Umbilical cord (tissue), 2 donors: ENCODE data around the gene EIF6. TPM values are rescaled to one million over a fixed set of nuclear protein-coding genes. Genes with fewer than 3 reads are reported as not detected.

ENCODE experiments used
- DNase-seq: peaks from one replicate; pipeline ENCODE4 v3.0.0-alpha.2; 2015; ENCODE audit warnings: low spot score
- total RNA-seq: library from RNA; depleted of rRNA; stranded (reverse); fragments of >200 nt; gene quantifications from one replicate; pipeline ENCODE4 v1.2.3, GENCODE V29; 2014; ENCODE audit warnings: low replicate concordance; ENCODE audit not compliant: insufficient read depth

The EIF6 gene
- total RNA-seq, 1 donor from 2014 or later: 72.9 TPM

DNA sequence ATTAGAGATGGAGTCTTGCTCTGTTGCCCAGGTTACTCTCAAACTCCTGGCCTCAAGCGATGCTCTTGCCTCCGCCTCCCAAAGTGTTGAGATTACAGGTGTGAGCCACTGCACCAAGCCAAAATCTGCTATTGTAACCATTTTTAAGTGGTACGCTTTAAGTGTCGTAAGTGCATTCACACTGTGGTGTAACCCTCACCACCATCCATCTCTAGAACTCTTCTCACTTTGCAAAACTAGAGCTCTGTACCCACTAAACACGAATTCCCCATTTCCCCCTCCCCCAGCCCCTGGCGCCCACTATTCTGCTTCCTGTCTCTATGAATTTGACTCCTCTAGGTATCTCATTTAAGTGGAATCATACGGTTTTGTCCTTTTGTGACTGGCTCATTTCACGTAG lies 10.5 kb upstream of the EIF6 start:
- DNase-seq: no peak

DNA sequence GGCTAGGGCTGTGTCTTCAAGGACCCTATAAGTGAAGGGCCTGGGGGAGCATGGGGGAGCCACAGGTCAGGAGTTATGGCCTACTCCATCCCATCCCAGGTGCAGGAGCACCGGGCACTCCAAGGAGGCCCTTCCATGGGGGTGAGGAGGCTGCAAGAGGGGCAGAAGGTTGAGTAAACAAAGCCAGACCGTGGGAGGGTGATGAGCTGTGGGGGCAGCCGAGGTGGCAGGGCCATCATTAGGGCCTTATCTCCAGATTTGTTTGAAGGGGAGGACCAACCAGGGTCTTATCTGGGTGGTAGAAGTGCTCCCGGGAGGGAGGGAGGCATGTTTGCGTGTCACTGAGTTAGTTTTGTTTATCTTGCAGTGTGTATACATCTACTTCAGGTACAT lies 9.7 kb upstream of the EIF6 start:
- DNase-seq: no peak

DNA sequence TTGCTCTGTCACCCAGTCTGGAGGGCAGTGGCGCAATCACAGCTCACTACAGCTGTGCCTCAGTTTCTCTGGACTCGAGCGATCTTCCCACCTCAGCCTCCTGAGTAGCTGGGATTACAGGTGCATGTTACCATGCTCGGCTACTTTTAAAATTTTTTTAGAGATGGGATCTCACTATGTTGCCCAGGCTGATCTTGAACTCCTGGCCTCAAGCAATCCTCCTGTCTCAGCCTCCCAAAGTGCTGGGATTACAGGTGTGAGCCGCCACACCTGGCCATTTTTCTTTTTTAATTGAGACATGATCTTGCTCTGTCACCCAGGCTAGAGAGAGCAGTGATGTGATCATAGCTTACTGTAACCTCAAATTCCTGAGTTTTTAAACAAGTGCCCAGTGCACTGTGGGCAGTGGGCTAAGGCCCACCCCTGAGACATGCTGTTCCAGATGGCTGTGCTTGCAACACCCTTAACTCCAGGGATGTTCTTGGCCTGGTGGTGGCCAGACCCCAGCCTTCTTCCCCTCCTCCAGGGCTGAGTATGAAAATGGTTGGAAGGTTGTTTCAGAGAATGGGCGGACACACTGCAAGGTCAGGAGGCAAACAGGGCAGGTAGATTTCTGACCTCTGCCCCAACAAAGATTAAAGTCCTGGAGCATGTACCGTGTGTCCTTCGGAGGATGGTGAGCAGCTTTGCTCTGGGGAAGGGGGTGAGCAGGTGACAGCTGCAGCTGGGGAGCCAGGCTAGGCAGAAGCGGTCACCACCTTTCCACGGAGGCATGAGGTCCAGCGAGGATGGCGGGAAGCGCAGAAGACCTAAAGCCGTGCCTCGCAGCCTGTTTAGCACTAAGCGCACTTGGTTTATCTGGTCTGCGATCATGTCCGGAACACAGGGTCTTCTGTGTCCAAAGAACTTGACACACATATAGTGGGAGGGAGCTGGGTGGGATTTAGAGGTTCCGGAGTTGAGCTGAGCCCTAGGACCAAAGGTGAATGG lies 9.0 kb upstream of the EIF6 start:
- DNase-seq: no peak

DNA sequence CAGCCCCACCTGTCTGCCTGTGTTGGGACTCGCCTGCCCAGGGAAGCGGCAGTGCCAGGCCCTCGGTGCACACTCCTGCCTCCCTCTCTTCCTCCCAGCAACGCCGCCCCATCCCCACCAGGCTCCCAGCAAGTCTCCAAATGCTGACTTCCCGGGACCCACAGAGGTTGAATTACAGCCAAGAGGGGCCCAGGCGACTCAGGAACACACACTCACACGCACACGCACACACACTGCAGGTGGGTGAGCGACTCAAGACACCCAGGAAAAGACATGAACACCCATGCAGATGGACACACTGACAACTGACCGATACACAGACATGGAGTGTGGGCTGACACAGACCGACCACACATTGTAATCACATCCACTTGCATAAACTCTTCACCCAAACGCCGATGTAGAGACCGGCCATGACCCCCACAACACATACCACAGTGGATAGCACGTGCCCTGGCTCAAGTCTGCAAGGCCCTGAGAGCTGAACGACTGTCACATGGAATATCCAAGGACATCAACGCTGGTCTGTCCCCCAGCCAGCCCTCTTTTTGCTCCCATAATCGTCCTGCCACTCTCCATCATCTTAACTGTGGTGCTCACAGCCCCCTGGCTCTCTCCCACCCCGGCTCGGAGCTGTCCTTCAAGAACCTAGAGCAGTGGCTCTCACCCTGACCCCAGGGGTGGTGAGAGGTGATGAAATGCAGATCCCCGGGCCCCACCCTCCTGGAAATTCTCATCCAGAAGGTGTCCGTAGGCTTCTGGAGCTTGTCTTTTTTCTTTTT lies 8.1 kb upstream of the EIF6 start:
- DNase-seq: no peak

DNA sequence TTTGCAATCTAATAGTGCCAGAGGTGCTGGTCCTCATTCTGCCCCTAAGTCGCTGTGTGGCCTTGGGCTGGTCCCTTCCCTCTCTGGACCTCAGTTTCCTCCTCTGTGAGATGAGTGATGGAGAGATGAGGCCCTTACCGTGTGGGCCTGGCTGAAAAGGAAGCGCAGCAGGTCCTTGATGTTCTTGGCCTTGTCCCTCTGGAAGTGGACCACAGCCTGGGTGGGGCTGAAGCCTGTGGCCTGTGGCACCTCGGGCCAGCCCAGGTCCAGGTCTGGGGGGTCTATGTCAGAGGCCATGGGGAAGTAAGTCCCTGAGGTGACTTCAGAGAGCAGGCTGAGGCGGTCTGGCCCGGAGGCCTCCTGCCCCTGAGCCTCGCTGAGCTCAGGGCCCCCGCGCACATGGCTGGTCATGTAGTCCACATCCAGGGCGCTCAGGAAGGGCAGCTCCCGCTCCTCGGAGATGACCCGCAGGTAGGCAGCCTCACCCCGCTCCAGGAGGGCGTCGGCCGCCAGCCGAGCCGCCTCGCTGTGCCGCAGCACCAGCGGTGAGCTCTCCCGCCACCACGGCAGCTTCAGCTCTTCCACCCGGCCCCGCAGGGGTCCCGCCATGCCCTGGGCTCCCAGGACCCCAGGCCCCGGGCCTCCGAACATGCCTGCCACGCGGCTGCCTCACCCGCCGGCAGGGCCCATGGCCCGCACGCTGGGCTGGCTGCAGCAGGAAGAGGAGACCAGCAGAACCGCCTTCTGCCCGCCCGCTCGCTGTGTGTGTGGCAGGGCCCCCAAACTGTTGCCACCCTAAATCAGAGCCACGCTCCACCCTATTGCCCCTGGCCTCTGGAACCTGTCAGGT lies 7.3 kb upstream of the EIF6 start, which contains the start of gene FAM83C:
Gene FAM83C, minus strand, starts transcription at position 772 of the 850 bp plus-strand sequence. Its CDS starts 121 bp downstream, at position 651.
- DNase-seq: no peak

DNA sequence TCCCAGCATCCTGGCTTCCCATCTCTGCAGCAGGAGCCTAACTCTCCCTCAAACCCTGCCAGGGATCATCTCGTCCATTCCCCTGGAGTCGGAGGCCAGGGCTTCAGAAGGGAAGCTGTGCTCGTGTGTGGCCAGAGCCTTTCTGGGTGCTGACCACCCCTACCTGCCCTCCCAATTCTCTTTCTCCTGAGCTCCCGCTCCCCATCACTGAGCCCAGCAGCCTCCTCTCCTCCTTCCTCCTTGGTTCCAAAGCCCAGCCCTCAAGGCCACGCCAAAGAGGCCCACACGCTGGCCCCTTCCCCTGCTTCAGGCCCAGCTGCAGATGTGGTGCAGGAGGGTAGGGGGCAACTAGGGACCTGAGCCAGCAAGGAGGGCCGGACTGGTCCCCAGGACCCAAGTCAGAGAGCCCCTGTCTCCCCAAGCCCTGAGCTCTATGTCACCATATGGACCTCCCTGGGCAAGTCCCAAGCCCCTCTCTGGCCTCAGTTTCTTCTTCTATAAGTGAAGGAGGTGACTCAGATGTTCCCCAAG lies 6.4 kb upstream of the EIF6 start:
- DNase-seq: no peak

DNA sequence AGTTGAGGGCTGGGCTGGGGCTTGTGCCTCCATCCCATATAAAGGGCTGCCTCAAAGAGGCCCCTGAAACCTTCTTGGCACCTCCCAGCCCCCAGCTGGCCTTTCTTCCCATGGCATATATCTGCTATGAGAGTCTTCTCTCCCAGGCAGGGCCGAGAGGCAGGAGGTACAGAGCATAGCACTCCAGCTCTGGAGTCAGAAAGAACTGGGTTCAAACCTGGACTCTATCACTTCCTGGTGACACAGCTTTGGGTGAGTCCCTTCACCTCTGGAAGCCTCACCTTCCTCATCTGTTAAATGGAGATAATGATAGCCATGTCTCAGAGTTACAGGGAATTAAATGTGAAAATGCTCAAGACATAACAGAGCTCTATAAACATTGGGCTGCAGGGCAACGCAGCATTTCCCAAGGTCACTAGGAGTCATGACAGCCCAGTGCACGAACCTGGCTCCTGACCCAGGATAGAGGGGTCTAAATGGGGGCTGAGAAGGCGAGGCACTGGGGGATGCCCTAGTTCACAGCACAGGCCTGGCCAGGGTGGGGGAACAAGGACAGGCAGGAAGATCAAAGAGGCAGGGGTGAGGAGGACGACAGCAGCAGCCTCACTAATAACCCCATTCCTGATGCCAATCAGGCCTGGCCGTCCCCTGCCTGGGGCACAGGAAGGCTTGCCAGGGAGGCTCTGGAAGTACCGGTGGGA lies 5.8 kb upstream of the EIF6 start:
- no peak for DNase-seq

DNA sequence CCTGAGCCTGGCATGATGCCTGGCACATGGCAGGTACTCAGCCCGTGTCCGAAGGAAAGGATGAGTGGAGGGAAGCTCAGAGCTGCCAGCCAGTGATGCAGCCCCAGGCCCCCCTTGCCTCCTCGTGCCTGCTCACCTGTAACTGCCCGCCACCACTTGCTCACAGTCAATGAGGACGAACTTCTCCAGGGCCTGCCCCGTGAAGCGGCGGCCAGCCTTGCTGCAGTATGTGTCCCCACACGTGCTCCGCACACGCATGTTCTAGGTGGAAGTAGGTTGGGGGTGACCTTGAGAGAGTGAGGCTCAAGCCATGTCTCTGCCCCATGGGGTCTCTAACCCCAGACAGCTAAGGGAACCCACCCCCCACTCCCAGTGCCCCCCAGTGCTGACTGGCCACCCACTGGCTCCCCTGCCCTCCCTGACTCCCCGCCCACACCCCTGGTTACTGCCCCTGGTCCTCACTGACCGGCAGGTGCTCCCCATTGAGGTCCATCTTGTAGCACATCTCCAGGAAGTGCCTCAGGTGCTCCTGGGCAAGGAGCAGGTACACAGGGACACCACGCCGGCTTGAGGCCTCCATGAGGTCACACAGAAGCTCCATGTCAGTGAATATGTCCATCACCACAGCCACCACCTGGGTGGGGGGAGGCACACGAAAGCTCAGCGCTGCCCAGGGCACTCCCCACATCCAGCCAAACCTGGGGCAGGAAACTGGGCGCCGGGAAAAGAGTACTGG lies 3.9 kb upstream of the EIF6 start:
- no peak for DNase-seq

DNA sequence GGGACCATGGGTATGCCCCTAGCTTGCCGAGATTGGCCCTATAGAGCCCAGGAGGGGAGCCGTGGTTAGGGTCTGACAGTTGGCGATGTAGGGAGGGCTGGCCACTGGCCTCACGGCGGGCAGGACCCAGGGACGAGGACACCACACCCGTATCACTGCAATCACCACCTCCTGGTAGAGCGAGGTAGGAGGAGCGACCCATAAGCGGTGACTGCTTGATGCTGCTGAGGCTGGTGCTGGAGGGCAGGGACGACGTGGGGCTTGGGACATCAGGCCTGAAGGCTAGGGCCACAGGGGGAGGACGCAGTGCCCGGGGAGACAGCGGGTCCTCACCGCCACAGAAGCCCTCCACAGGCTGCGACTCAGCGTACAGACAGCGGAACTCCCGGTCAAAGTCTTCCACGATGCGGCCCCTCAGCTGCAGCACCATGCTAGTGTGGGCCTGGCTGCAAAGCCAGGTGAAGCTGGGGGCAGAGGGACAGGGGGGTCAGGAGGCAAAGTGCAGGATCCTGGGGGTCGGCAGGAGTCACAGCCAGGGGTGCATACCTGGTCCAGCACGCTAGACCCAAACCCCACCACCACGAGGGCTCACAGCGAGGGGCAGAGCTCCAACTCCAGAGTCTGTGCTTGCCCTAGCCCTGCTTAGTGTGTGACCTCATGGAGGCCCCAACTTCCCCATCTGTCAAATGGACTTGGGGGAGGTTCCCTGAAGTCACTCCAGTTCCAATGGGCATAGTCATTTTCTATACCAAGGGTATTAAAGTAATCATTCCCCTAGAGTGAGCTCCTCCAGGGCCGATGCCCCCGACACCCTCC lies 3.1 kb upstream of the EIF6 start:
- DNase-seq: no peak

DNA sequence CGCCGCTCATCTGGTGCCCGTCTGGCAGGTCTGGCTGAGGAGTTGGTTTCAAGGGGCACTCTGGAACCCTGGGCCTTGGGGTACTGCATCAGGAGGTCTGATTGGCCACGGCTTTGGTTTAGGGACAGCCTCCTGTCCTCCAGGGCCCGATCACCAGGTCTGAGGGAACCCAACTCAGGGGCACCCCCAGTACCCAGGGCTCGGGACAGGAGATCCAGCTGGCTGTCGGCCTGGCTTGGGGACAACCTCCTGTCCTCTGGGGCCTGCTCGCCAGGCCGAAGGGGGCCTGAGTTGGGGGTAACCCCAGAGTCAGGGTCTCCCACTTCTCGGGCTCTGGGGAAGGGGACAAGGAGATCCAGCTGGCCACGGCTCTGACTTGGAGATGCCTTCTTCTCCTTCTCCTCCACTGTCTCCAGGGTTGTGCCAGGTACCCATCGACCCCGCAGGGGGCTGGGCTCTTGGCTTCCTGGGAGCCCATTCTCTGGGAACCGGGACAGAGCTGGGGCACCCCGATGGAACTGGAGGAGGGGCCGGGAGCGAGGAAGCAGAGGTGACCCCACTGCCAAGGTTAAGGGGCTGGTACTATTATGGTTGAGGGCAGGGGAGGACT lies 2.4 kb upstream of the EIF6 start:
- no peak for DNase-seq

DNA sequence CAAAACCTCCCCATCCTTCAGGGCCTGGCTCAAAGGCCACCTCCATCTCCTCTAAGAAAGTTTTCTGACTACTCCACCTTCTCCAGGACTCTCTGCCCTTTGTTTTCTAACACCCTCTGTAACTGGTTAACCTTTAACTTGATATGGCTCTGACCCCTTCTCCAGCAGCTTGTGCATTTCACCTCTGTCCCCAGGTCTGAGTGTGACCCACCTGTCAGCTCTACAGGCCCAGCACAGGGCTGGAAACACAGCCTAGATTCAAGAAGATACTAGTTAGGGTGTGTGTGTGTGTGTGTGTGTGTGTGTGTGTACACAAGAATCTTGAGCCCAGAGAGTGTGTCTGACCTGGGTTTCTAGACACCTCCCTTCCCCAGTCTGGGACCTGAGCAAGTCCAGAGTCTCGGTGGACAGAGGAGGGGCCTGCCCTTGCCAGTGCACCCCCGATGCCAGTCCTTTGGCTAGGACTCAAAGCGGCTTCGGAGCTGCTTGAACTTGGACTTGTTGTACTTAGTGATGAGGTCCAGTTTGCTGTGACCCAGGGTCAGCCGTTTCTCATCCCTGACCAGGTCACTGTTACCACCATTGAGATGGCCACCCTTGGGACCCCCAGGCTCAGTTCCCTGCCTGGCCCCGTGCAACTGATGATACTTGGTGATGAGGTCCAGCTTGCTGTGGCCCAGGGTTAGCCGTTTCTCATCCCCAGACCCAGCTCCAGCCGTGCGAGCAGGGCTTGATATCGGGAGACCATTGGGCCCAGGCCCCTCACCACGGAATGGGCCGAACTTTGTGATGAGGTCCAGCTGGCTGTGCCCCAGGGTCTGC lies 1.7 kb upstream of the EIF6 start:
- no peak for DNase-seq

DNA sequence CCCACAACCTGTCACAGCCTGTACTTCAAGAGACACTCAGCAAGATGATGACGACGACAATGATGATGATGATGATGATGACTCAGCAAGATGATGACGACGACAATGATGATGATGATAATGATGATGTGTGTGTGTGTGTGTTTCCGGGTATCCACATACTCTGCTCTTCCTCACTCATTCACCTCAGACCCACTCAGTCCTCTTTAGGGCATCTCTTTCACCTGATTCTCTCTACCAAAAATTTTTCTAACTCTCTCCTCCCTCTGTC lies 1.2 kb upstream of the EIF6 start:
- no peak for DNase-seq

DNA sequence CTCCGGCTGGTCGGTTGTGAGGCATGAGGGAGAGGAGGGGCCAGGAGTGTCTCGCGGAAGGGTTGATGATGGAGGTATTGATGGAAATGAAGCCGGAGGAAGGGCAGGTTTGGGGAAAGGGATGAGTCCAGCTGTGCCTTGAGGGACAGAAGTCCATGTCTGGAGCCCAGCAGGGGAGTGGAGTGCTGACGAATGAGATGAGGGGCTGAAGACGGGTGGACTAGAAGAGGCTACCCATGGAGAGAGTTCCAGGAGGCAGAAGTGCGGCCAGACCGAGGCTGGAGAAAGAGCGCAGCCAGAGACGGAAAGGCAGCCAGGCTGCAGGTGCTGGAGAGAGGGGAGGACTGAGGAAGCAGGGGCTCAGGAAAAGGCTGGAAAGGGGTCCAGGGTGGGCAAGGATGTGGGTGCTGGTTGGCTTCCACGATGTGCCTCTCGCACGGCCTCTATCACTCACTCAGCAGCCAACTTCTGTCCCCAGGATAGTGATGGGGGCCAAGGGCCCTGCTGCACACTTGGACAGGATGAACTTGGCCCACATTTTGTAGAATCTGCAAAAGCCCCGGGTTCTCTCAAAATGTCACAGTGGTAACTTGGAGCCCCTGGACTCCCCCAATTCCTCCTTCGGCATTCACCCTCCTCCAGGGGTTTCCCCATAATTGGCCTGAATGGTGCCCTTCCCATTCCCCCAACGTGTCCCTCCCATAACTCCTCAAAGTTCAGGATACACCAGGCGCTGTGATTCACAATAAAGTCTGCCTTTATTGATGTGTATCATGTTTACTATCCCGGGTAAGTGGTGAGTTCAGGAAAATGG lies 627 bp upstream of the EIF6 start:
- DNase-seq: no peak

DNA sequence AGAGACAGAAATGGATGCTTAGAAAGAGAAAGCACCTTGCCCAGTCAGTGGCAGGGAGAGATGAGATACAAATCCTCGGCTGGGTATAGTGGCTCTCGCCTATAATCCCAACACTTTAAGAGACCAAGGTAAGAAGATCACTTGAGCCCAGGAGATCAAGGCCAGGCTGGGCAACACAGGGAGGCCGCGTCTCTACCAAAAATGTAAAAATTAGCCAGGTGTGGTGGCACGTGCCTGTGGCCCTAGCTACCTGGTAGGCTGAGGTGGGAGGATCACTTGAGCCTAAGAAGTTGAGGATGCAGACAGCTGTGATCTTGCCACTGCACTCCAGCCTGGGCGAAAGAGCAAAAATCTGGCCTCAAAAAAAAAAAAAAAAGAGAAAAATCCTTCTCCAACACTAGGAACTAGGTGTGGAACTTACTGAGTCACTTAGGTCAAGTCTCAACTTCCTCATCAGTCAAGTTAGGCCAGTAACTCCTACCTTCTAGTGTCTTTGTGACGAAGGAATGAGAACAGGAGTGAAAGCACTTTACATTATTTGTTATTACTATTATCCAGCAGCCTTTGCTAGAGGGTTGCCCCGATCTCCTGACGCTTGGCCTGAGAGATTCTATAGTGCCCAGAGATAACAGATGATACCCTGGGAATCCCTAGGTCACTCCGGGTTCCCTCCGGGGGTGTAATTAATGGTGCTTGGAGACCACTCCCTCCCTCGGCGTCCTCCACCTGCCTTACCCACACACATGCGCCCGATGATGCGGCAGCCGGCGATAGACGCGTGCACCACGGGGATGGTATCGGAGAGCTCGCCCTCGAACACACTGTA lies 918 bp downstream of the EIF6 start:
- no peak for DNase-seq

DNA sequence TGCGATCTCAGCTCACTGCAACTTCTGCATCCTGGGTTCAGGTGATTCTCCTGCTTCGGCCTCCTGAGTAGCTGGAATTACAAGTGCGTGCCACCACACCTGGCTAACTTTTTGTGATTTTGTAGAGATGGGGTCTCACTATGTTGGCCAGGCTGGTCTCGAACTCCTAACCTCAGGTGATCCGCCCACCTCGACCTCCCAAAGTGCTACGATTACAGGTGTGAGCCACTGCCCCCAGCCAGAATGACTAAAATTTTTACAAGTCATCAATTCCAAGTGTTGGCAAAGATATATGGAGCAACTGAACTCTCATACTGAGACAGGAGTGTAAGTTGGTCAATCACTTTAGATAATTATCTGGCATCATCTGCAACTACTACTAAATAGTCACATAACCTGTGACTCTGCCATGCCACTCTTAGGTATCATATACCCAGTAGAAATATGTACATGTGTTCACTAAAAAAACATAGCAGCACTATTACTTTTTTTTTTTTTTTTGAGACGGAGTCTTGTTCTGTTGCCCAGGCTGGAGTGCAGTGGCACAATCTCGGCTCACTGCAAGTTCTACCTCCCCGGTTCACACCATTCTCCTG lies 3.0 kb downstream of the EIF6 start:
- DNase-seq: no peak

DNA sequence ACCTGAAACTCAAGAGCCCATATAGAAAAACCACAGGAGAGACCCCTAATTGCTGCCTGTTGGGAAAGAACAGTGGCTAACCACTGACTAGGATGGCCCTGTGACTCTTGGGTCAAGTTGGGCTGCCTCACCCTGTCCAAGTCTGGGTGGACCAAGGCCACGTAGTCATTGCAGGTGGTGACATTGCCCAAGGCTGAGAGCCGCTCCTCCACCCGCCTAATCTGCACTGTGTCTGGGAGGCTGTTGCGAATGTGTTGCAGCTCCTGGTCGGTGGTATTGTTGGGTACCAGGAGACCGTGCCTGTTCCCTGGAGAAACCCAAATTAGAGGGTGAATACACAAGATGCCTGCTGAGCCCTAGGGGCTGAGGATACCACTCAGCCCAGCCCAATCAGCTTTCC lies 4.0 kb downstream of the EIF6 start:
- DNase-seq: no peak
